ENCODE data around the gene ASXL2.
A peak's percentile ranks its signal among the peaks of the same experiment; 100 is the strongest.

The ASXL2 gene

GRCh38 chr2:25722224-25722623, 156.1 kb downstream of the ASXL2 start:
- TF ChIP-seq, protein P1, sequence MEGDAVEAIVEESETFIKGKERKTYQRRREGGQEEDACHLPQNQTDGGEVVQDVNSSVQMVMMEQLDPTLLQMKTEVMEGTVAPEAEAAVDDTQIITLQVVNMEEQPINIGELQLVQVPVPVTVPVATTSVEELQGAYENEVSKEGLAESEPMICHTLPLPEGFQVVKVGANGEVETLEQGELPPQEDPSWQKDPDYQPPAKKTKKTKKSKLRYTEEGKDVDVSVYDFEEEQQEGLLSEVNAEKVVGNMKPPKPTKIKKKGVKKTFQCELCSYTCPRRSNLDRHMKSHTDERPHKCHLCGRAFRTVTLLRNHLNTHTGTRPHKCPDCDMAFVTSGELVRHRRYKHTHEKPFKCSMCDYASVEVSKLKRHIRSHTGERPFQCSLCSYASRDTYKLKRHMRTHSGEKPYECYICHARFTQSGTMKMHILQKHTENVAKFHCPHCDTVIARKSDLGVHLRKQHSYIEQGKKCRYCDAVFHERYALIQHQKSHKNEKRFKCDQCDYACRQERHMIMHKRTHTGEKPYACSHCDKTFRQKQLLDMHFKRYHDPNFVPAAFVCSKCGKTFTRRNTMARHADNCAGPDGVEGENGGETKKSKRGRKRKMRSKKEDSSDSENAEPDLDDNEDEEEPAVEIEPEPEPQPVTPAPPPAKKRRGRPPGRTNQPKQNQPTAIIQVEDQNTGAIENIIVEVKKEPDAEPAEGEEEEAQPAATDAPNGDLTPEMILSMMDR (IDR thresholded peaks at IDR 0.05; ENCODE audit: low read depth, low read length), result no peak
- no peak for DNase-seq (ENCODE audit: extremely low read depth, low read depth)

DNA sequence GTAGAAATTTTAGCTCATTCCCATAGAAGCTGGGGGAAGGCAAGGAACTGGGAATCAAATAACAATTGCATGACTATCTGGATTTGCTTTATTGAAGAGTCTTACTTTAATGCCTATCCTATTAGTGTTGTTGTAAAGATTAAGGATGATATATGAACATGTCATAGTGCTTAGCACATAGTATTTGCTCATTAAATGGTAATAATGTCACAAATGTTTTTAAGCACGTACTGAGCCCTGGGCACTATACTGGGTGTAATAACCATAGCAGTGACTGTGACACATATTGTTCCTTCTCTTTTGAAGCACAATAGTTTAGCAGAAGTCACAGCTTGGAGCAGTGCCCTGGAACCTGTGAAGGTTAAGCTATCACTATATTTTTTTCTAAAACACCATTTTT, 157.7 kb downstream of the ASXL2 start:
- TF ChIP-seq, protein P1 (IDR thresholded peaks at IDR 0.05; ENCODE audit: low read depth, low read length), result no peak
- no peak for DNase-seq (ENCODE audit: extremely low read depth, low read depth)

GRCh38 chr2:25714740-25715139, 163.5 kb downstream of the ASXL2 start:
- TF ChIP-seq, protein P1 (IDR thresholded peaks at IDR 0.05; ENCODE audit: low read depth, low read length), result peak; percentile 3
- DNase-seq (ENCODE audit: extremely low read depth, low read depth), result no peak

- DNase-seq (ENCODE audit: extremely low read depth, low read depth), result no peak
- TF ChIP-seq, protein P1 (IDR thresholded peaks at IDR 0.05; ENCODE audit: low read depth, low read length), result no peak
These were observed 165.8 kb downstream of the ASXL2 start for GRCh38 chr2:25712455-25712854.

GRCh38 chr2:25711675-25712354, 166.5 kb downstream of the ASXL2 start:
- TF ChIP-seq, protein P1 (IDR thresholded peaks at IDR 0.05; ENCODE audit: low read depth, low read length), result no peak
- DNase-seq (ENCODE audit: extremely low read depth, low read depth), result no peak

- TF ChIP-seq, protein P1 (IDR thresholded peaks at IDR 0.05; ENCODE audit: low read depth, low read length), result no peak
- no peak for DNase-seq (ENCODE audit: extremely low read depth, low read depth)
These were observed 167.5 kb downstream of the ASXL2 start for GRCh38 chr2:25710750-25711149.

- TF ChIP-seq, protein P1 (IDR thresholded peaks at IDR 0.05; ENCODE audit: low read depth, low read length), result no peak
- no peak for DNase-seq (ENCODE audit: extremely low read depth, low read depth)
These were observed 168.9 kb downstream of the ASXL2 start for GRCh38 chr2:25709349-25709748.

All from AG09319 (cell line).